Stimulated activated CD4-positive, alpha-beta T cell treated with anti-CD3 and anti-CD28 coated beads, TNF-alpha, amount 100 ng/mL, for 48 hours (primary cell): ENCODE measurements around the gene OLFML1.

Experiments
- DNase-seq, 3 donors: peaks; one replicate each; pipeline ENCODE4 v3.0.0-alpha.2; 2020; ENCODE audit warnings: low read depth in 3 of 3

The OLFML1 gene

GRCh38 chr11:7485186-7486097 is at the start of gene OLFML1:
Gene OLFML1, plus strand, starts transcription at chr11:7485506. Its CDS starts 370 bp downstream, at chr11:7485876.
- DNase-seq: no peak

- no peak for DNase-seq
Observed at GRCh38 chr11:7436146-7436545, 49.2 kb upstream of the OLFML1 start.

GRCh38 chr11:7436657-7437056 is 48.6 kb upstream of the OLFML1 start:
- DNase-seq: no peak

- no peak for DNase-seq
Observed at GRCh38 chr11:7437696-7438095, 47.6 kb upstream of the OLFML1 start.

DNA sequence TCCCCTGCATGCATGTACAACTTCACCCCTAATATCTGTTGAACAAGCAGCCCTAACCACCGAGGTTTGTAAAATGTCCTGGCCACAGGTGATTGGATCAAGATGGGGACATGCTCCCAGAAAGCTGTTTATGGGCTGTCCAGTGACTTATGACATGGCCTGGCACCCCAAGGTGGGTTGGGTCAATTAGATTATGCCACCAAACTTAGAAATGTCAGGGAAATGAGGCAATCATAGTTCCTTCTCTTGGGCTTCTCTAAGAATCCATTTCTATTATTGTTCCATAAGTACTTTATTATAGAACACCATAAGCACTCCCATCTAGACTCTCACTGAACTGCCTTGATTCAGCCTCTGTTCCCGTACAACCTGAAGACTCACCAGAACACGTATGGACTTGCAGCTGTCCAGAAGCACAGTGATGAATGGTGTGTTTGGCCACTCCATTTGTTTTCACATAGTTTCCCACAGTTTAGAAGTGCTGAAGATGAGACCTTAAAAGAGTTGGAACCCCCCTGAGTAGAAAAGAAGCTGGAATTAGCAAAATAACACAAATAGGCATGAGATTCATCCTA is 45.5 kb upstream of the OLFML1 start:
- DNase-seq: no peak

DNA sequence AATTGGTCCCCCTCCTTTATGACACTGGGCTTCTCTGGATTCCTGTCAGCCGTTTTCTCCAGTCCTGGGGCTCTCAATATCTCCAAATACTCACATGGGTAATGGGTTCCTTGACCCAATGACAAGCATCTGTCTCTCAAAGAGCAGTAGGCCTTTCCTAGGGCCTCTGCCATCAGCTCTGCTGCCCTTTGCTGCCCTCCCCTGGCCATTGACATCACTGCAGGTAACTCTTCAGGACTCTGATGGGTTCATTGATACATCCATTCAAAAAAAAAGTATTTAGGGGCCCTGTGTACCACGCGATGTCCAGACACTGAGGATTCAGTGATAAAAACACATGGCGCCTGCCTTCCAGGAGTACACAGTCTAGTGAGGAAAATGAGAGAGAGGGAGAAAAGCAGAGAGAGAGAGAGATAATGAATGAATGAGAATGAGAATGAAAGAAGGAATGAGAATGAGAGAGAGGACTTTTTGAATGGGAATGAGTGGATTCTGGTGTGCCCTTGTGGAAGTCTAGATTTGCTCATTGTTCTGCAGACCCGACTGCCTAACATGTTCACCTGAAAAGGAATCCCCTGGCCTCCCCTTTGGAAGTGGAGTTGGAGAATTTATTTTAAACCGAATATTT is 42.6 kb upstream of the OLFML1 start:
- peak; percentile 38 to 58 (median 54) for DNase-seq

DNA sequence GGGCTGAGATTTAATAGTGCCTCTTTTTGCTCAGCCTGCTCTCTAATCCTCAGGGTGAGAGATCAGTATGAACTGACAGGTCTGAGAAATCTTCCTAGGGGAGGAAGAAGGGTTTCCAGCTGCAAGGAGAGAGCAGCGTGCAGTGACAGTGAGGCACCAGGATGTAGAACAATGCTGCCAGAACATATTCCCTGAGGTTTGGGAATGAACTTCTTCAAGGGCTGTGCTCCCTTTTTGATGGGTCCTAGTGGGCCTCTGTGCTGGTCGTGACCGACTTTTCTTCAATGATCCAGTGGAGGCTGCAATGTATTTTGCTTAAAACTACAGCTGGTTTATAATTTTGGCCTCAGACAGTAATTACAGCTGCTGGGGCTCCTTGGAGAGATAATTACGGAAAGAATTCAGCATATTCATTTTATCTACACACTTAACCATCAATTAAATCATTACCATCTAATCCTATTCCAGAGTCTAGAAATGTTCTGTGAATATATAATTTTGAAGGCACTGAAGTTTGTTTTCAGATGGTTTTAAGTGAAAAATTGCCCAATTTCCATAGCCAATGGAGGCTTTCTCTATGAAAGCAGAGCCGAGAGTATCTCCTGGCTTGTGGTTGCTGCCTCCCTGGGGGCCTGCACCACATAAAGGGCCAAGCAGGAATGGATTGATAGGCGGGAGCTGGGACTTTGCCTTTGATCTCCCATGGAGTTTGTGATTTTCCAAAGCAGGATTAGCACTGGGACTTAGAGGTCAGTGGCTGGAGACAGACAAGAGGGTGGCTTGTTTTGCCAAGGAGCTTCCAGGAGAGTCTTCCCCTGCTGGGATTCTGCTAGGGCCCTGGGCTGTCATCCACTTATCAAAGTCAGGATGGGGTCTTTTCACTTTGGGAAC is 41.0 kb upstream of the OLFML1 start:
- DNase-seq: no peak

GRCh38 chr11:7445564-7445963 is 39.7 kb upstream of the OLFML1 start:
- no peak for DNase-seq

DNA sequence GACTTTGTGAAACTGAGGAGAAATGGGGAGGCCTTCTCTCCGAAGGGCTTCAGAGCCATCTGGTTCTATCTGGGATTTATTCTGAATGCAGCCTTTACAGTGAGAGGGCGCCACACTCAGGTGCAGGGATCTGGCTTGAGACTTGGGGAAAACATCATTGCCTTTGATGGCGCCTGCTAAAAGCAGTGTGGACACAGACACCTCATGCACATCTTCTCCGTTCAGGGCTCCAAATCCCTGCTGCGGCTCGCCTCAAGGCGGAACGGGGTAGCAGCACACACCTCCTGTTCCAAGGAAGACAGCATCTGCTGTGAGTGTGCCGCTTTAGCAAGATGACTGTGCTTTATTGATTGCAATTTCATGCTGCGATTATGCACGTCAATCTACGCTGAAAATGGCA is 37.1 kb upstream of the OLFML1 start:
- DNase-seq: no peak

- no peak for DNase-seq
Observed at GRCh38 chr11:7449211-7449840, 36.0 kb upstream of the OLFML1 start.

DNA sequence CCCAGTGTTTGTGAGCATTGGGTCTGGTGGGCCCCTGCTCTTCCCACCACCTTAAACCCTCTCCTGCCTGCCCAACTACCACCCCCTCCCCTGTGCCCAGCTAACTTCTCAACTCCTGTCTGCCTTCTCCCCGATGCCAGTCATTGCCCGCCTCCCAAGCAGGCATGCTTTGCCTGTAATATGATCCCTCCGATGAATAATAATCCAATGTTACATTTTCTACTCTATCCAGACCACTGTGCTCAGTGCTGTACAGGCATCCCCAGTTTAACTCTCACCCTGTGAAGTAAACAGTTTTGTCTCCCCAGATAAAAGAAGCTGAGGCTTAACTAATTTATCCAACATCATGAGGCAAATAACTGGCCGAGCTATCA is 35.5 kb upstream of the OLFML1 start:
- DNase-seq: no peak

GRCh38 chr11:7450836-7451235 is 34.5 kb upstream of the OLFML1 start:
- DNase-seq: no peak

DNA sequence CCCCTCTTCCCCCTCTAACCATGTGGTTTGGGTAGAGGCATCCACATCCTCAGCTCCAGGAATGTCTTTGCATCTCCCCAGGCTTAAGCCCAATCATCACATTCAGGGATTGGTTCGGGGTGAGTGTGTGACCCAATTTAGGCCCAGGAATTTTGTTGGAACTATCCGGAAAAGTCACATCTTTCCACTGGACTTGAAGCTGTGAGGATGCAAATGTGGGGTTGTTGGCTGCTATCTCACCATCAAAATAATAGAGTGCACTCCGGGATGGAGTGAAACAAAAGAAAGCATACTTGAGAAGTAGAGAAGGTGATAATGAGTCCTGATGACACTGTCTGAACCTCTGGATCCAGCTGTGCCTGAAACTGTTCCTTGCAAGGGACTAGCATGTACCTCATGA is 33.8 kb upstream of the OLFML1 start:
- DNase-seq: no peak

DNA sequence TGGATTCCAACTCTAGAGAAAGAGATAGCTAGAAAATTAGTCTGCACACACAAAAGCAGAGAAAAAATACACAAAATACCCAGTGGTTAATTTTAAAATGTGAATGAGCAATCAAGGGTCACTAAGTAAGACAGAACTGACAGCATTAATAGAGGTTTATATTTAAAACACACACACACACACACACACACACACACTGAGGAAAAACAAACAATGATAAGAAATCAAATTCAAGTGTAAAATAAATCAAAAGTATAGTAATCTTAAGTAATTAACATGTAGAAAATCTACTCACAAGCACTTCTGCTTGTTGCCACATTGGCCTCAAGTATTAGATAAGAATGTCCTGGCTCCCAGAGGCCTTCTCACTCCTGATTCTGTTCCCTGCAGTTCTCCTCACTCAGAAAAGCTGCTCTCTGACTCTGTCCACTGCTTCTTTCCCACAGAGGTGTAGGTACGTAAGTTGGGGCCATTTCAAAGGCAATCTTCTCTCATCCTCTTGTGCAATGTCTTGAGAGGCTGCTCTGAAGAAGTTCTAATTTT is 33.3 kb upstream of the OLFML1 start:
- DNase-seq: no peak

DNA sequence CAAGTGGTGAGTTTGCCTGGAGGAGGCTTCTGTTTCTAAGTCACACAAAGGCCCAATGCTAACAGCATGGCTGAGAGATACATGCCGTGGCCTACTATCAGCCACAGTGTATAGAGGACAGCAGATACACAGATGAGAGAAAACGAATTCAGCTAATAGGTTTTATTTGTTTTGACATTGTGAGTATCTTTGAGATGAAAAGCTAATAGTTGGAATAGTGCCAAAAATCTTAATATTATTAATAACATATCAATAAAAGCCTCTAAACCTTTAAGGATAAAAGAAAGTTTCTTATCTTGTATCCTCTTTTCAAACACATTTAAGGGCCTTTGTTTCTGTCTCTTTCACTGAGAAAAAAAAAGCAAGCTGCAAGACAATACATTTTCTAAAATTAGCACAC is 30.5 kb upstream of the OLFML1 start:
- no peak for DNase-seq

- DNase-seq: no peak
Observed at GRCh38 chr11:7457211-7457610, 28.1 kb upstream of the OLFML1 start.

- no peak for DNase-seq
Observed at GRCh38 chr11:7462706-7463105, 22.6 kb upstream of the OLFML1 start.

DNA sequence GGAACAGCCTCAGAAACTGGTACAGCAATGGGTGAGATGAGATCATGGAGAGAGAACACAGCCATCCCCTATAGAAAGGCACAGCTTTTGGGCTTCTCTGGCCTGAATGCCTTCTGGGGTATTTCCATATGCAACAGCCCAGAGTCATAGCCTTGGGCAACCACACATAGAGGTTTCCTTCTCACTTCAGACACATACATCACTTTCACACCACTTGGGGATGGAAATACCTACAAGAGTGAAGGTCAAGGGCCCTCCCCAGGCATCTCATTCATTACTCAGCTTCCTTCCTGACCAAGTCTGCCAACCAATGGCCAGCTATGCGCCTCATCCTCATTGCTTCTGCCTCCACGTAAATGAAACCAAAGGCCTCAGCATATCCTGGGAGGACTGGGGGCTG is 17.7 kb upstream of the OLFML1 start:
- peak in 1 of 3 donors; percentile 0 for DNase-seq

- no peak for DNase-seq
Observed at GRCh38 chr11:7469351-7469865, 15.9 kb upstream of the OLFML1 start.

- no peak for DNase-seq
Observed at GRCh38 chr11:7471071-7471470, 14.2 kb upstream of the OLFML1 start.

GRCh38 chr11:7473717-7474116 is 11.6 kb upstream of the OLFML1 start:
- no peak for DNase-seq
